Left ventricle myocardium superior (tissue), 1 donor: Measurements from ENCODE around the gene TMC4. TPM values are rescaled to one million over a fixed set of nuclear protein-coding genes. Genes with fewer than 3 reads are reported as not detected.

Experiments used
- ATAC-seq: fragments of 200-7000 bp; cut with Tn5 transposase; one replicate; pipeline ENCODE4 v1.9.1; 2020; ENCODE audit warnings: mild to moderate bottlenecking, moderate library complexity
- DNase-seq: peaks from one replicate; pipeline ENCODE4 v3.0.0-alpha.2; 2020
- intact Hi-C: fragments of 100-400 bp; cut with micrococcal nuclease; formaldehyde crosslinking; loops from one replicate; pipeline ENCODE4 v1.11.0; 2022
- total RNA-seq: library from RNA; stranded (reverse); fragmentation: NEBNext Ultra II Directional; extraction: Animal tissue kit (Norgen Biotek cat#: 25700); gene quantifications from one replicate; pipeline ENCODE4 v1.2.1, GENCODE V29; 2021
- donor health status: DM: no; HTN: yes; CAD: no; lungs with severe emphysema.

Gene TMC4
- total RNA-seq, 1 donor from 2014 or later = 1.7 TPM

DNA sequence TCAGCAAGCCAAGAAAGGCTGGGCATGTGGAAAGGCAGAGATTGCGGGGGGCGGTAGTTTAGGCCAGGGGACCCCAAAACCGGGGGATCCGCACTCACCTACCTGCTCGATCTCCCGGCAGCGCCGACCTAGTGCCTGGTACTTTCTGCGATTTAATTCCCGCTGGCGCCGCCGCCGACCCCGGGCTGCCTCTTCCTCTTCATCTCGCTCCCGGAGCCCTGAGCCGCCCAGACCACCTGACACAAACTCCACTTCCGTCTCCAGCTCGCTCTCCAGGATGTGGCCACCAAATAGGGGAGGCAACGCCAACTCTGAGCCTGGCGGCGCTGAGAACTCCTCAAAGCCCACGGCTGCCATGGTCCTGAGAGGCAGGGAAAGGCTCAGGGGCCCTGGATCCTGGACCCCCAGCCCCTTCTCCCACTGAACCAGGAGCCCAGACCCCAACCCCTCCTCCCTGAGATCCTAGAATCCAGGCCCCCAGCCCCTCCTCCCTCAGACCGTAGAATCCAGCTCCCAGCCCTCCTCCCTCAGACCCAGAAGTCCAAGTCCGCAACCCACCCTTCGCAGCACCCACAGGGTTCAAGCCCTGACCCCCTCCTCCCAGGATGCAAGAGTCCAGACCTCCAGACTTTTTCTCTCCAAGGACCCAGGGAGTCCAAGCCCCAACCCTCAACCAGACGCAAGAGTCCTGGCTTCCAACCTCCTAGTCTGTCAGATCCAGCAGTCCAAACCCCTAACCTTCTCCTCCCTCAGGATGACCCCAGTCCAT, 58.4 kb downstream of the TMC4 start:
- intact Hi-C loops = no loop called here

More for the DNA sequence above, 58.4 kb downstream of the TMC4 start:
- DNase-seq (no peak), ATAC-seq (peak; percentile 5)

Other genes with a start within 250 kb of the TMC4 start
- 0.02 TPM for gene CACNG8, start 210.2 kb downstream of the TMC4 start, total RNA-seq
- gene CACNG6, start 181.5 kb downstream of the TMC4 start, total RNA-seq = not detected
- gene VSTM1, start 109.3 kb downstream of the TMC4 start, total RNA-seq = not detected
- not detected for gene TARM1, start 91.8 kb downstream of the TMC4 start, total RNA-seq
- gene OSCAR, start 72.4 kb downstream of the TMC4 start, total RNA-seq = 1.1 TPM
- 589 TPM for gene NDUFA3, start 70.3 kb downstream of the TMC4 start, total RNA-seq
- gene TFPT, start 57.5 kb downstream of the TMC4 start, total RNA-seq = 14.3 TPM
- gene PRPF31, start 57.4 kb downstream of the TMC4 start, total RNA-seq = 43.2 TPM
- gene CNOT3, start 35.4 kb downstream of the TMC4 start, total RNA-seq = 23.2 TPM
- 5.9 TPM for gene LENG1, start 13.4 kb downstream of the TMC4 start, total RNA-seq
- 14.8 TPM for gene MBOAT7, start 16.4 kb upstream of the TMC4 start, total RNA-seq
- gene TSEN34, start 18.1 kb upstream of the TMC4 start, total RNA-seq = 18.5 TPM
- 601 TPM for gene RPS9, start 27.7 kb upstream of the TMC4 start, total RNA-seq
- 4.3 TPM for gene LILRB3, start 49.8 kb upstream of the TMC4 start, total RNA-seq
- gene LILRA6, start 69.6 kb upstream of the TMC4 start, total RNA-seq = 2.3 TPM
- 5.5 TPM for gene LILRB5, start 84.1 kb upstream of the TMC4 start, total RNA-seq
- 2.7 TPM for gene LILRB2, start 108.0 kb upstream of the TMC4 start, total RNA-seq
- 1.2 TPM for gene LILRA5, start 140.0 kb upstream of the TMC4 start, total RNA-seq
- gene LILRA4, start 166.0 kb upstream of the TMC4 start, total RNA-seq = not detected
- gene LAIR1, start 191.8 kb upstream of the TMC4 start, total RNA-seq = 5.9 TPM
- gene TTYH1, start 242.3 kb upstream of the TMC4 start, total RNA-seq = 1.6 TPM